GM21737 (cell line): ENCODE measurements around the gene PROX2.
A peak's percentile ranks its signal among the peaks of the same experiment; 100 is the strongest.

Experiments
- ATAC-seq: cut with Tn5 transposase; IDR thresholded peaks from one replicate; pipeline ENCODE4 v1.9.1; 2021; ENCODE audit warnings: mild to moderate bottlenecking, moderate library complexity; ENCODE audit not compliant: unreplicated experiment

PROX2 gene

DNA sequence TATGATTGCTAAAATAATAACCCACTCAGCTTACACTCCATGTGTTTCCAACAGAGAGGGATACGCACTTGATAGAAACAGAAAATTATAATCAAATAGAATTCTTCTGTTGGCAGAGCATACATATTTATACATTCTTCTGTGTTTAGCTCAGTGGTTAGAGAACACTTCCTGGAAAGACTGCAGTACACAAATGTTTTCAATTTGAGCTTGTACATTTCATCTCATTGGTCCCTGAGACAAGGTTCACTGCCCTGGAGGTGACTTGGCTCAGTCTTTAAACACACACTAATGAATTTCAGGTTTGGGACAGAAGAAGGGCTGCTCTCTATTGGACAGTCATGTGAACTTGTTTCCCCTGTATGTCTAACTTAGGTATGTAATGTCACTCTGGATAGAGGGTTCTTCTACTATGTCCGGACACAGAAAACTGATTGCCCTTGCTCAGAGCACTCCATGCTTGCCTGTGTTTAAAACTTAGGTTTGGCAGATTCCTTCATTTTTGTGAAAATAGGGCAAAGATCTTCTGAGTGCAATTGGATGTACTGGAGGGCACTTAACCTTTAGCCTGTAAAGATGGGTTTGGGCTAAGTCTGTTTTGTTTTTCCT is 22.9 kb downstream of the PROX2 start:
- no peak for ATAC-seq

DNA sequence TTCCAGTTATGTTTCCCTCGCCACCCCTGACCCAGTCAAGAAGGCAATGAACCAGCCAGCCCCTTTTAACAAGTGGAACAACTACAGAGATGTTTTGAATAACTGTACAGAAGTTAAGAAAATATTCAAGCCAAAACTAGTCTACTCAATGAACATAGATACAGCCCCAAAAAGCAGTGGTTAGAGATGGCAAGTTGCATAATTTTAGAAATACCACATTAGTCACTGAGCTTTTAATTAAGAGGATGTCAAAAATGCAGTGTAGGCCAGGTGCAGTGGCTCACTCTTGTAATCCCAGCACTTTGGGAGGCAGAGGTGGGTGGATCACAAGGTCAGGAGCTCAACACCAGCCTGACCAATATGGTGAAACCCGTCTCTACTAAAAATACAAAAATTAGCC is 27.2 kb downstream of the PROX2 start:
- ATAC-seq = no peak

GRCh38 chr14:74846968-74847665 is 28.8 kb downstream of the PROX2 start:
- no peak for ATAC-seq

- no peak for ATAC-seq
These were observed 29.8 kb downstream of the PROX2 start for GRCh38 chr14:74846168-74846567.

DNA sequence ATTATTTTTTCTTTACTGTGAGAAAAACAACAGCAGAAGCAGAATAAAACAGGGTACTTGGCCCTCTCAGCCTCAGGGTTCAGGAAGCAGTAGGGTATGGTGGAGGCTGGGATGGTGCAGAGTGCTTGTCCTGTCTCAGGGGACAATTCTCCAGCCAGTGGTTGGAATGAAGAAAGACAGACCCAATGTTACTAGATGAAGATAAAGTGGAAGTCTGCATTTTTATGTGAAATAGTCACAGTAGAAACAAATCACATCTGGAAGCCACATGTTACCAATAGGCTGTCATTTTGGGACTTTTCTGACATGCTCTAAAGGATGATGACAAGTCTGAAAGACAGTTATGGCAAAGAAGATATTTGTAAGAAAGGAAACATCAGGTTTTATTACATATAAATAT is 32.3 kb downstream of the PROX2 start:
- ATAC-seq = no peak

DNA sequence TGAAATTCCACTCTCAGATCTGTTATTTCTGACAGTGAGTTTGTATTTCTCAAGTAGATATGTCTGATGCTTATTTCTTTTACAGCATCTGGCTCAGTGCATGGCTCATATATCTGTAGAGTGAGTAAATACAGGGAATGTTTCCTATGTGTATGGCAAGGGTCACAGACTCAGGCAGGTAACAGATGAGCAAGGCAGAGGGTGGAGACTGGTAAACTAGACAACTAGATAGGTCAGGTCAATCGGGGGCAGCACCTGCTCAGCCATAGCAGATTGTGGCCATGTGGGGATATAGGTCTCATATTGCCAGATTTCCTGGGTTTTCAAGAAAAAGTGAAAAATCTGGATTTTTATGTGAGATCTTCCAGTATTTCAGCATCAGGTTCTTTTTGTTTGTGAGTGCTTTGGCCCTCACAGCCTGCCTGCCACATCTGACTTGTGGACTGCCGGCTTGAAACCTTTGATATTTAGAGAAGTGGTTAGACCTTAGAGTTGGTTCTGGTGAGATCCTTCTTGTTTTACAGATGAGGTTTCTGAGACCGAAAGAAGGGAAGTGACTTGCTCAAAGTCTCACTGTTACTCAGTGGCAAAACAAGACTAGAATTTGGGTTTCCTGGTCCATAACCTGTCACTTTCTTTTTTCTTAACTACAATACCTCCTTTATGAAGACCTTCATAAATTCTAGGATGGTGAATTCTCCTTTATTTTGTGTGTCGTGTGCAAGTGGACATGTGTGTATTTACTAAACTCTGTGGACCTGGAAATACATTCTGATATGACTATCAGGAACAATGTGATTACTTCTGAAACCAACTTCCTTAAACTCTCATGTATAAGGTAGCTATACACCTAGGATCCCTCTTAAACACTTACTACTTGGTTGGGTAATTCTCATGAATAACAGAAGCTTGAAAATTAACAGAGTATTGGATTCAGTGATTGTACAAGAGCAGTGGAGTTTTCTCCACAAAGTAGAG is 34.4 kb downstream of the PROX2 start:
- peak; percentile 72 for ATAC-seq

DNA sequence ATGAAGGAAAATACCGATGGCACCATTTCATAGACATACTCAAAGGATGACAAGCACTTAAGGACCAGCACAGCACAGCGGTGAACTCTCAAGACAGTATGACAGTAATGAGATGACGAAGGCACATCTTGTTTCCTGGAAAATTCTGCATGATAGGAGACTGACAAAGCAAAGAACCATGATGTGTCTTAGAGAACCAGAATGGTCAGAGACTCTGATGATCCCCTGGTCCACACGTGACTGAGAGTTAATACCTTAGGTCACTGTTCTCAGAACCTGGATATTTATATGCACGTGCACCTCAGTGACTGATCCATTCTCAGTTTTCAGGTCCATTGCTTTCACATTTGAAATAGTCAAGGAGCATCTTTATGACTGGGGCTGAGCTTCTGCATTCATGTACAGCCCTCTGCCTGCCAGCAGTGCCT is 35.3 kb downstream of the PROX2 start:
- ATAC-seq = peak; percentile 45

DNA sequence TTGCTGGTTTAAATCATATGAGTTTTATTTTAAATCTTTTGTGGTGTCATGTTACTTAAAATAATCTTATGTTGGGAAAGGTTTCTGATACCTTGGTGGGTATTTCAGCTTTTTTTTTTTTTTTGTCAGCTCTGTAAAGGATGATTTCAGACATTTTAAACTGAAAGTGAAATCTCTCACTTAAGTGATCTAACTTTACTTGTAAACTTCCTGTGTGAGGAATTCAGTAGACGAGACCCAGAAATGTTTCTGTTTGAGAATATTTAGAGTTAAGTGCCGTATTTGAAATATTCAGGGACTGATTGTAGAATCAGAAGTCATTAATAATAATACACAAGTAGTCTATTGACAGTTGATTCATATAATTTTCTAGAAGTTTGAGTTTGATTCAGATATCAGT is 37.8 kb downstream of the PROX2 start:
- no peak for ATAC-seq

- ATAC-seq = no peak
These were observed 39.5 kb downstream of the PROX2 start for GRCh38 chr14:74836251-74836960.

GRCh38 chr14:74835645-74836250 is 40.2 kb downstream of the PROX2 start:
- no peak for ATAC-seq

GRCh38 chr14:74834692-74835392 is 41.1 kb downstream of the PROX2 start:
- ATAC-seq = no peak

DNA sequence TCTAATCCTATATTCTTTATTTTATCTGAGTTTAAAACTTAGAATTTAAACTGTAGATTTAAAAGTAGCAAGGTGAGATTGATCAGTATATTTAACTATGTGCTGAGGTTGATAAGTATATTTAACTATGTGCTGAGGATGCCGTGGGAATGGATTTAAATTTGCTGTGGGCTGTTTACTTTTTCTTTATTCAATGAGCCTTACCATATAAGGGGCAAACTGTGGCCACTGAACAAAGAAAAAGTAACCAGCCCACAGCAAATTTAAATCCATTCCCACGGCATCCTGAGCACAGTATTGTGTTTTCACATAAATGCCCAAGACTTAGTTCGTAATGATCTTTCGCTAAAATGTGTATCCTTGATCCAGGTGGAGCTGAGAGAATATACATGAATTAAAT is 43.1 kb downstream of the PROX2 start:
- ATAC-seq = no peak

- no peak for ATAC-seq
These were observed 46.7 kb downstream of the PROX2 start for GRCh38 chr14:74829251-74829650.

DNA sequence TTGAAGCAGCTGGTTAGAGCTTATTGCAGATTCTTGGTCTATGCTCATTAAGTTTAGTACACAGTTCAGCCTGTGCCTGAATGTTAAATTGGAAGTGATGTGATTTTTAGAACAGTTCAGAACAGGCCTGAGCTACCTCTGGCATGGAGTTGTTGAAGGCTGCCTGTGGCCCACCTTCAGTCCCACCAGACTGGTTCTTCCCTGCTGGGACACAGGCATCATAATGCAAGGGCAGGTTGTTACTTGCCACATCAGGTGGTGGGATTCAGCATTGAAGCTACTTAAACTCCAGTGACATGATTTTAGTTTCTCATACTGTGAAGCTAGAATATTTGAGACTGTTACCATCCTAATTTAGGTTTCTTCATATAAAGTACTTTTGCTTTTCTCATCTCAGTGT is 49.4 kb downstream of the PROX2 start:
- ATAC-seq = no peak
